Measurements from ENCODE around the gene RNF145.

GRCh38 chr5:159249158-159249557 is 39.8 kb upstream of the RNF145 start:
- TF ChIP-seq CTCF (conservative IDR thresholded peaks at IDR 0.05; ENCODE audit: low read depth, low read length): no peak
- no peak for TF ChIP-seq EZH2phosphoT487 (IDR thresholded peaks at IDR 0.05; ENCODE audit: borderline replicate concordance, low read length)
- no peak for TF ChIP-seq EZH2 (IDR thresholded peaks at IDR 0.05; ENCODE audit: low read length, unreplicated experiment)

All from PC-3 (cell line).